ENCODE data around the gene UNC5CL.
A peak's percentile ranks its signal among the peaks of the same experiment; 100 is the strongest.

Gene UNC5CL

GRCh38 chr6:41051873-41052272 lies 12.9 kb upstream of the UNC5CL start:
- H3K18ac ChIP-seq (ENCODE audit: low read length): no peak overlapping the region
- H2BK5ac ChIP-seq (ENCODE audit: low read depth, low read length, poor library complexity): no peak overlapping the region
- H3K23ac ChIP-seq (ENCODE audit: low read length): no peak overlapping the region
- H3K27ac ChIP-seq (ENCODE audit: low read depth, low read length): no peak overlapping the region
- H4K8ac ChIP-seq (ENCODE audit: low read depth, low read length): no peak overlapping the region
- H3K9ac ChIP-seq (ENCODE audit: low read length): no peak overlapping the region
- no peak overlapping the region for H2AK5ac ChIP-seq (ENCODE audit: low read length)
- no peak overlapping the region for H2BK12ac ChIP-seq (ENCODE audit: low read length)
- H4K91ac ChIP-seq (ENCODE audit: low read depth, low read length): no peak overlapping the region
- H3K4me1 ChIP-seq (ENCODE audit: control insufficient read depth in 1 of 2, insufficient read depth in 2 of 2, low read length in 2 of 2): peaks cover 22 to 29% of the 10 kb centered on the region in 2 experiments
- H2AFZ ChIP-seq (ENCODE audit: insufficient read depth, low read length, poor library complexity): no peak overlapping the region
- H3K14ac ChIP-seq (ENCODE audit: low read length): no peak overlapping the region
- no CpG with 5 or more reads among the region's 5 CpGs for WGBS (ENCODE audit: extremely low coverage, insufficient coverage, insufficient read length)
- no peak overlapping the region for H4K12ac ChIP-seq (ENCODE audit: low read depth, low read length)
- no peak for DNase-seq
- H3K36me3 ChIP-seq (ENCODE audit: control insufficient read depth in 1 of 2, insufficient read depth in 2 of 2, low read length in 2 of 2): no peaks in the 10 kb centered on the region
- H2BK120ac ChIP-seq (ENCODE audit: insufficient read depth, low read length, poor library complexity): no peak overlapping the region
- H3K79me1 ChIP-seq (ENCODE audit: low read length): peaks cover 14% of the 10 kb centered on the region
- no peaks in the 10 kb centered on the region for H3K79me2 ChIP-seq (ENCODE audit: control insufficient read depth, insufficient read depth, low read length, poor library complexity)
- H3K4me2 ChIP-seq (ENCODE audit: low read length): no peak overlapping the region
- H3K27me3 ChIP-seq (ENCODE audit: insufficient read depth, low read length): no peaks in the 10 kb centered on the region
- H3K9me3 ChIP-seq (ENCODE audit: insufficient read depth, low read depth, low read length): no peaks in the 10 kb centered on the region
- H3K4ac ChIP-seq (ENCODE audit: low read depth, low read length): no peak overlapping the region
- H3K4me3 ChIP-seq (ENCODE audit: low read depth, low read length): no peak overlapping the region

- H2BK5ac ChIP-seq (ENCODE audit: low read depth, low read length, poor library complexity): no peak overlapping the region
- H3K79me2 ChIP-seq (ENCODE audit: control insufficient read depth, insufficient read depth, low read length, poor library complexity): no peaks in the 10 kb centered on the region
- no peak overlapping the region for H3K4me2 ChIP-seq (ENCODE audit: low read length)
- H3K23ac ChIP-seq (ENCODE audit: low read length): no peak overlapping the region
- no CpG with 5 or more reads among the region's 3 CpGs for WGBS (ENCODE audit: extremely low coverage, insufficient coverage, insufficient read length)
- DNase-seq: peak; percentile 40 to 77
- H3K9me3 ChIP-seq (ENCODE audit: insufficient read depth, low read depth, low read length): no peaks in the 10 kb centered on the region
- H3K36me3 ChIP-seq (ENCODE audit: control insufficient read depth in 1 of 2, insufficient read depth in 2 of 2, low read length in 2 of 2): no peaks in the 10 kb centered on the region
- no peak overlapping the region for H3K4me3 ChIP-seq (ENCODE audit: low read depth, low read length)
- H2BK12ac ChIP-seq (ENCODE audit: low read length): no peak overlapping the region
- no peak overlapping the region for H3K14ac ChIP-seq (ENCODE audit: low read length)
- H4K91ac ChIP-seq (ENCODE audit: low read depth, low read length): no peak overlapping the region
- H4K12ac ChIP-seq (ENCODE audit: low read depth, low read length): no peak overlapping the region
- peaks cover 22 to 29% of the 10 kb centered on the region in 2 experiments for H3K4me1 ChIP-seq (ENCODE audit: control insufficient read depth in 1 of 2, insufficient read depth in 2 of 2, low read length in 2 of 2)
- H2AFZ ChIP-seq (ENCODE audit: insufficient read depth, low read length, poor library complexity): no peak overlapping the region
- H3K18ac ChIP-seq (ENCODE audit: low read length): no peak overlapping the region
- no peak overlapping the region for H2AK5ac ChIP-seq (ENCODE audit: low read length)
- H3K27me3 ChIP-seq (ENCODE audit: insufficient read depth, low read length): no peaks in the 10 kb centered on the region
- no peak overlapping the region for H3K9ac ChIP-seq (ENCODE audit: low read length)
- H4K8ac ChIP-seq (ENCODE audit: low read depth, low read length): no peak overlapping the region
- H2BK120ac ChIP-seq (ENCODE audit: insufficient read depth, low read length, poor library complexity): no peak overlapping the region
- H3K79me1 ChIP-seq (ENCODE audit: low read length): peaks cover 14% of the 10 kb centered on the region
- no peak overlapping the region for H3K4ac ChIP-seq (ENCODE audit: low read depth, low read length)
- H3K27ac ChIP-seq (ENCODE audit: low read depth, low read length): no peak overlapping the region
Observed at GRCh38 chr6:41050536-41050935, 11.5 kb upstream of the UNC5CL start.

DNA sequence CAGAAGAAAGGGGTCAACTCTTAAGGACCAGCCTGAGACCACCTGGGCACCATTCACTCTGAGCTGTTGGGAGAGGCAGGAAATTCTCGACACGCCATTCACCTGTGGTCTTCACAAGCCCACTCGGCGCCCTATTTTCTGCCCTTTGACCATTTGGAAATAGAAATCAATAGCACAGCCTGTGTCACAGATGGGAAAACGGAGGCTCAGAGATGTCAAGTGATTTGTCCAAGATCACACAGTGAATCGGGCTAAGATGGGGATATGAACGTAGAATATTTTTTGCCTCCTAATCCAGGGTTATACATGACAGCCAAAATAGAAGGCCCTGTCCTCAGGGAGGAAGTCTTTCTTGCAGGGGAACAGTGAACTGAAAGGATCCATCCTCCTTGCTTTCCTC lies 10.9 kb upstream of the UNC5CL start:
- peaks cover 22 to 29% of the 10 kb centered on the region in 2 experiments for H3K4me1 ChIP-seq (ENCODE audit: control insufficient read depth in 1 of 2, insufficient read depth in 2 of 2, low read length in 2 of 2)
- H3K79me2 ChIP-seq (ENCODE audit: control insufficient read depth, insufficient read depth, low read length, poor library complexity): no peaks in the 10 kb centered on the region
- no CpG with 5 or more reads among the region's 7 CpGs for WGBS (ENCODE audit: extremely low coverage, insufficient coverage, insufficient read length)
- H4K8ac ChIP-seq (ENCODE audit: low read depth, low read length): no peak overlapping the region
- H3K4ac ChIP-seq (ENCODE audit: low read depth, low read length): no peak overlapping the region
- no peak overlapping the region for H2BK5ac ChIP-seq (ENCODE audit: low read depth, low read length, poor library complexity)
- H3K27ac ChIP-seq (ENCODE audit: low read depth, low read length): peak overlapping the region; percentile 40
- H3K23ac ChIP-seq (ENCODE audit: low read length): no peak overlapping the region
- no peak overlapping the region for H2AK5ac ChIP-seq (ENCODE audit: low read length)
- H2BK120ac ChIP-seq (ENCODE audit: insufficient read depth, low read length, poor library complexity): peak overlapping the region; percentile 46
- H3K36me3 ChIP-seq (ENCODE audit: control insufficient read depth in 1 of 2, insufficient read depth in 2 of 2, low read length in 2 of 2): no peaks in the 10 kb centered on the region
- H4K12ac ChIP-seq (ENCODE audit: low read depth, low read length): no peak overlapping the region
- H2BK12ac ChIP-seq (ENCODE audit: low read length): peak overlapping the region; percentile 46
- no peak overlapping the region for H3K4me2 ChIP-seq (ENCODE audit: low read length)
- no peak for DNase-seq
- peaks cover 14% of the 10 kb centered on the region for H3K79me1 ChIP-seq (ENCODE audit: low read length)
- no peak overlapping the region for H3K9ac ChIP-seq (ENCODE audit: low read length)
- H3K9me3 ChIP-seq (ENCODE audit: insufficient read depth, low read depth, low read length): no peaks in the 10 kb centered on the region
- peak overlapping the region; percentile 60 for H4K91ac ChIP-seq (ENCODE audit: low read depth, low read length)
- H3K18ac ChIP-seq (ENCODE audit: low read length): no peak overlapping the region
- H3K27me3 ChIP-seq (ENCODE audit: insufficient read depth, low read length): no peaks in the 10 kb centered on the region
- no peak overlapping the region for H2AFZ ChIP-seq (ENCODE audit: insufficient read depth, low read length, poor library complexity)
- H3K4me3 ChIP-seq (ENCODE audit: low read depth, low read length): no peak overlapping the region
- H3K14ac ChIP-seq (ENCODE audit: low read length): no peak overlapping the region

GRCh38 chr6:41049521-41049920 lies 10.5 kb upstream of the UNC5CL start:
- Histone ChIP-seq H4K91ac (ENCODE audit: low read depth, low read length) (peak overlapping the region; percentile 3), H3K4me2 (ENCODE audit: low read length) (peak overlapping the region; percentile 34), H3K18ac (ENCODE audit: low read length) (no peak overlapping the region), H2AK5ac (ENCODE audit: low read length) (no peak overlapping the region), H3K36me3 (ENCODE audit: control insufficient read depth in 1 of 2, insufficient read depth in 2 of 2, low read length in 2 of 2) (no peaks in the 10 kb centered on the region), H3K27ac (ENCODE audit: low read depth, low read length) (peak overlapping the region; percentile 74), H2BK12ac (ENCODE audit: low read length) (no peak overlapping the region), H3K4me3 (ENCODE audit: low read depth, low read length) (no peak overlapping the region), H3K9ac (ENCODE audit: low read length) (no peak overlapping the region), H3K79me2 (ENCODE audit: control insufficient read depth, insufficient read depth, low read length, poor library complexity) (no peaks in the 10 kb centered on the region), H2AFZ (ENCODE audit: insufficient read depth, low read length, poor library complexity) (no peak overlapping the region), H3K4me1 (ENCODE audit: control insufficient read depth in 1 of 2, insufficient read depth in 2 of 2, low read length in 2 of 2) (peaks cover 22 to 29% of the 10 kb centered on the region in 2 experiments), H2BK120ac (ENCODE audit: insufficient read depth, low read length, poor library complexity) (peak overlapping the region; percentile 4), H3K14ac (ENCODE audit: low read length) (no peak overlapping the region), H3K27me3 (ENCODE audit: insufficient read depth, low read length) (no peaks in the 10 kb centered on the region), H4K8ac (ENCODE audit: low read depth, low read length) (no peak overlapping the region), H4K12ac (ENCODE audit: low read depth, low read length) (no peak overlapping the region), H3K23ac (ENCODE audit: low read length) (no peak overlapping the region), H3K79me1 (ENCODE audit: low read length) (peaks cover 14% of the 10 kb centered on the region), H3K4ac (ENCODE audit: low read depth, low read length) (no peak overlapping the region), H2BK5ac (ENCODE audit: low read depth, low read length, poor library complexity) (no peak overlapping the region), H3K9me3 (ENCODE audit: insufficient read depth, low read depth, low read length) (no peaks in the 10 kb centered on the region)
- no CpG with 5 or more reads among the region's 1 CpG for WGBS (ENCODE audit: extremely low coverage, insufficient coverage, insufficient read length)
- no peak for DNase-seq

Data from trophoblast cell (in vitro differentiated cells and primary cell).